Parathyroid adenoma (tissue), 2 donors: ENCODE measurements around the gene SEMA6D.

Source experiments
- H2AFZ ChIP-seq: fragments of 300-600 bp; sonication (generic); one replicate; pipeline ENCODE4 v1.7.0; 2017; ENCODE audit warnings: antibody characterized with exemption, mild to moderate bottlenecking
- H3K27ac ChIP-seq: fragments of 300-600 bp; sonication (generic); one replicate; pipeline ENCODE4 v1.7.0; 2017
- H3K27me3 ChIP-seq: fragments of 300-600 bp; sonication (generic); one replicate; pipeline ENCODE4 v1.7.0; 2017; ENCODE audit warnings: low read length; ENCODE audit not compliant: control insufficient read depth, insufficient read depth
- H3K36me3 ChIP-seq: fragments of 300-600 bp; sonication (generic); one replicate; pipeline ENCODE4 v1.7.0; 2017; ENCODE audit warnings: low read length; ENCODE audit not compliant: control insufficient read depth, insufficient read depth
- H3K4me1 ChIP-seq: fragments of 300-600 bp; sonication (generic); one replicate; pipeline ENCODE4 v1.7.0; 2017; ENCODE audit warnings: control low read depth
- H3K4me2 ChIP-seq: fragments of 300-600 bp; sonication (generic); one replicate; pipeline ENCODE4 v1.7.0; 2017; ENCODE audit warnings: low read length
- H3K4me3 ChIP-seq: fragments of 300-600 bp; sonication (generic); one replicate; pipeline ENCODE4 v1.7.0; 2017; ENCODE audit warnings: low read depth, low read length
- H3K79me2 ChIP-seq: fragments of 300-600 bp; sonication (generic); one replicate; pipeline ENCODE4 v1.7.0; 2017; ENCODE audit warnings: control low read depth
- H3K9ac ChIP-seq: fragments of 300-600 bp; sonication (generic); one replicate; pipeline ENCODE4 v1.7.0; 2017; ENCODE audit warnings: mild to moderate bottlenecking
- H3K9me3 ChIP-seq: fragments of 300-600 bp; sonication (generic); one replicate; pipeline ENCODE4 v1.7.0; 2017; ENCODE audit warnings: low read length; ENCODE audit not compliant: control insufficient read depth
- TF ChIP-seq, protein P1 (sequence below): fragments of 300-600 bp; sonication (generic); IDR thresholded peaks from one replicate; pipeline ENCODE4 v1.7.0; 2017; ENCODE audit warnings: antibody characterized with exemption, mild to moderate bottlenecking
- donor health status: primary hyperparathyroidism.

Gene SEMA6D

DNA sequence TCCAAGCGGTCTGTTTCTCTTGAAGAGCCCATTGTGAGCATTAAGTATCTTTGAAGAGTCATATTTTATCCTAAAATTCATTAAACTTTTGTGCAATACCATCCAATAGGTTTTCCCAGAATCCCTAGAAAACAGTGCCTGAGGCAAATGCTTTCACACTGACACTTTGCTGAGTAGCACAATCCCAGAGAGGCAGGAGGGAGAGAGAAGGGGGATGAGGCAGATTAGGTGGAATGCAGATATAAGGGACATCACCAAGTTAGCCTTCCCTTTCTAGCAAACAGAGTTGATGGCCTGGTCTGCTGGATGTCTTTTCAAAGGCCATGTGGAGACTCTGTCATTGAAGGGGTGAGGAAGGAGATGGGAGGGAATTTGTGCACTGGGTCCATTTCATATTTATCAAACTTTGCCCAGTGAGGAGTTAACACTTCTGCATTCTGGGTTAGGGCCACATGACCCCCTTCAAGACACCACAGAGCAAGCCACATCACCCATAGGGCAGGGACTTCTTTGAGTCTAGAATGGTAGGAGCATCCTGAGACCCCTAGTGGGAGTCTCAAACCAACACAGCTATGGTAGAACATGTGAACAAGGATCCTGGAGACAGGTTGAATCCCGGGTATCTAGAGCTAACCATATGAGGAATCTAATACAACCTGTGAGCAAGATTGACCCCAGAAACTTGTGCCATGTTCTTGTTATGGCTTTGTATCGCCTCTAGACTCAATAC is 32.0 kb upstream of the SEMA6D start:
- no peak overlapping the region for H3K27ac ChIP-seq
- H3K4me3 ChIP-seq: no peak overlapping the region
- no peak overlapping the region for H3K4me2 ChIP-seq
- H3K79me2 ChIP-seq: no peaks in the 10 kb centered on the region
- no peak overlapping the region for H2AFZ ChIP-seq
- H3K36me3 ChIP-seq: no peaks in the 10 kb centered on the region
- TF ChIP-seq, protein P1, sequence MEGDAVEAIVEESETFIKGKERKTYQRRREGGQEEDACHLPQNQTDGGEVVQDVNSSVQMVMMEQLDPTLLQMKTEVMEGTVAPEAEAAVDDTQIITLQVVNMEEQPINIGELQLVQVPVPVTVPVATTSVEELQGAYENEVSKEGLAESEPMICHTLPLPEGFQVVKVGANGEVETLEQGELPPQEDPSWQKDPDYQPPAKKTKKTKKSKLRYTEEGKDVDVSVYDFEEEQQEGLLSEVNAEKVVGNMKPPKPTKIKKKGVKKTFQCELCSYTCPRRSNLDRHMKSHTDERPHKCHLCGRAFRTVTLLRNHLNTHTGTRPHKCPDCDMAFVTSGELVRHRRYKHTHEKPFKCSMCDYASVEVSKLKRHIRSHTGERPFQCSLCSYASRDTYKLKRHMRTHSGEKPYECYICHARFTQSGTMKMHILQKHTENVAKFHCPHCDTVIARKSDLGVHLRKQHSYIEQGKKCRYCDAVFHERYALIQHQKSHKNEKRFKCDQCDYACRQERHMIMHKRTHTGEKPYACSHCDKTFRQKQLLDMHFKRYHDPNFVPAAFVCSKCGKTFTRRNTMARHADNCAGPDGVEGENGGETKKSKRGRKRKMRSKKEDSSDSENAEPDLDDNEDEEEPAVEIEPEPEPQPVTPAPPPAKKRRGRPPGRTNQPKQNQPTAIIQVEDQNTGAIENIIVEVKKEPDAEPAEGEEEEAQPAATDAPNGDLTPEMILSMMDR: no peak
- no peaks in the 10 kb centered on the region for H3K27me3 ChIP-seq
- no peak overlapping the region for H3K9ac ChIP-seq
- H3K4me1 ChIP-seq: no peaks in the 10 kb centered on the region
- no peaks in the 10 kb centered on the region for H3K9me3 ChIP-seq

DNA sequence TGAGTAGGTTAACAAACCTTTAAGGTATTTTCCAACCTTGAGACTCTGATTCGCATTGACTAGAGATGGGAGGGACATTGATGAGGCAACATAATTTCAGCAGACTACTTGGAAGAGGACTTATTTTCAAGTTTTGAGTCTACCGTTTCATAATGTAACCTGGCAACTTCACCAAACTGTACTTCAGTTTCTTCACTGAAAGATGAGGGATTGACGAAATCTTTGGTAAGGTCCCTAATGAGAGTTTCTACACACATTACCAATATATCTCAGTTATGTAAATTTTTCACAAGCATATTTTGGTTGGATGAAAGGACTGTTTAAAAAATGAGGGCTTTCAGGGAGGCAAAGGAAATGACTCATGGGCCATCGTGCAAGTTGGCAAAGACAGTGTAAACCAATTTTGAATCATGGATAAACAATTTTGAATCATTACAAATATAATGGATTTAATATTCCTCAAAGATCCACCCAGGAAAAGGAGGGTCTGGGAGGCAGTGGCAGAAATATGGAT is 28.7 kb upstream of the SEMA6D start:
- Histone ChIP-seq H2AFZ (no peak overlapping the region), H3K4me1 (no peaks in the 10 kb centered on the region), H3K79me2 (no peaks in the 10 kb centered on the region), H3K27ac (no peak overlapping the region), H3K27me3 (no peaks in the 10 kb centered on the region), H3K9me3 (no peaks in the 10 kb centered on the region), H3K4me3 (no peak overlapping the region), H3K9ac (no peak overlapping the region), H3K36me3 (no peaks in the 10 kb centered on the region), H3K4me2 (no peak overlapping the region)
- TF ChIP-seq, protein P1: no peak

DNA sequence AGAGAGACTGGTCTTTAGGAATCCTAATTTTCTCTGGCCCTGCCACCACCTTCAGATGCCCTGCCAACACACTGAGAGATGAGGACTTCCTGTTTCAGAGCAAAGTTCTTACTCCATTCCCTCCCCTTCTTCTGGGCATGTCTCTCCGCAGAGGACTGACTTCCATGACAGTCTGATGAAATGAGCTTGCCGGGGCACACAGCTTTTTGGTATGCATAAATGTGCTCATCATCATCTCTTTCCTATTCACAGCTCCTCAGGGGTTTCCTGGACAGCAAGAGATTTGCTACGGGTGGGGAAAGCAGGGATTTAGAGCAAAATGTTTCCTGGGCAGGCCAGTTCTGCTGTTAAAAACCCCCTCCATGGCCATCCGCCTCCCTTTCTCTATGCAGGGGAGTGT is 27.6 kb upstream of the SEMA6D start:
- H3K36me3 ChIP-seq: no peaks in the 10 kb centered on the region
- no peaks in the 10 kb centered on the region for H3K27me3 ChIP-seq
- H3K79me2 ChIP-seq: no peaks in the 10 kb centered on the region
- no peaks in the 10 kb centered on the region for H3K9me3 ChIP-seq
- H3K4me1 ChIP-seq: no peaks in the 10 kb centered on the region
- no peak overlapping the region for H3K4me2 ChIP-seq
- no peak overlapping the region for H2AFZ ChIP-seq
- no peak overlapping the region for H3K27ac ChIP-seq
- H3K4me3 ChIP-seq: no peak overlapping the region
- TF ChIP-seq, protein P1: no peak
- H3K9ac ChIP-seq: no peak overlapping the region

DNA sequence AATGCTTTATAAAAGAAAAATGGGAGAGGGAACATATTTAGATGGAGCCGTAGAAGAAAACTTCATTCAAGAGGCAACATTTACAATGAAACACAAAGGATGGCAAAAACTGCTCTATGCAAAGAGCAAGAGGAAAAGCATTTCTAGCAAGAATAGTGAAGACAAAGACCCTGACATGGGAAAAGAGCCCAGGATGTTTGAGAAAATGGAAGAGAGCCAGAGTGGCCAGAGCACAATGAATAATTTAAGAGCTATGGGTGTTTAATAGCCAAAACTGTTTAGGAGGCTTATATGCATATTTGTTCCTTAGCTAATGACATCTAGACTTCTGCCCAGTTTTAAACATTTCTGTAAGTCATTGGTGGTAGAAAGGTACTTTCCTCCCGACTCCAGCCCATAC is 25.4 kb upstream of the SEMA6D start:
- Histone ChIP-seq H3K9ac (no peak overlapping the region), H3K4me2 (no peak overlapping the region), H2AFZ (no peak overlapping the region), H3K4me1 (no peaks in the 10 kb centered on the region), H3K36me3 (no peaks in the 10 kb centered on the region), H3K27me3 (no peaks in the 10 kb centered on the region), H3K79me2 (no peaks in the 10 kb centered on the region), H3K4me3 (no peak overlapping the region), H3K27ac (no peak overlapping the region), H3K9me3 (no peaks in the 10 kb centered on the region)
- TF ChIP-seq, protein P1: no peak

DNA sequence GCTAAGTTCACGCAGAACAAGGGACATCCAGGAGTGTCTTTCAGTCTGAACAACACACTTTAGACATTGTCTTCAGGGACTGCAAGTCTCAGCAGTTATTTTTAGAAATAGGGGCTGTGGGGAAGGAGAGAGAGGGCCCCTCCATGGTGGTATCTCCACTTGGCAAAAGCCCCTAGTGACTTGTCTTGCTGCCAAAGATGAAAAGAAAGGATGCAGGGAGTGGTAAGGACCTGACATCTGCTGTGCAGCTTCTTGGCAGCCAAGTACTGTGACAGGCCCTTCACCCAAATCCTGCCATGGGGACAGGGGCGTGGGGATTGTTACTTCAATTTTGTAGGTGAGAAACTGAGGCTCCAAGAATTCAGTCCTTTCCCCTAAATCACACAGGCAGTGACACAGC is 21.0 kb upstream of the SEMA6D start:
- TF ChIP-seq, protein P1: no peak
- H2AFZ ChIP-seq: no peak overlapping the region

More for the DNA sequence above, 21.0 kb upstream of the SEMA6D start:
- H3K27me3 ChIP-seq: no peaks in the 10 kb centered on the region
- no peaks in the 10 kb centered on the region for H3K4me1 ChIP-seq
- no peaks in the 10 kb centered on the region for H3K79me2 ChIP-seq
- no peak overlapping the region for H3K4me2 ChIP-seq
- H3K4me3 ChIP-seq: no peak overlapping the region
- H3K9me3 ChIP-seq: no peaks in the 10 kb centered on the region
- no peak overlapping the region for H3K9ac ChIP-seq
- H3K36me3 ChIP-seq: no peaks in the 10 kb centered on the region
- H3K27ac ChIP-seq: no peak overlapping the region
